NB4 (cell line): ENCODE results near the gene MED7.

Experiments used
- MYC ChIP-seq: IDR thresholded peaks from 2 replicates; pipeline ENCODE4 v1.6.1; 2011; ENCODE audit warnings: low read depth, low read length
- POLR2A ChIP-seq: IDR thresholded peaks from 2 replicates; pipeline ENCODE4 v1.6.1; 2011; ENCODE audit warnings: mild to moderate bottlenecking; ENCODE audit not compliant: insufficient read length; ENCODE audit errors: extremely low read depth
- TF ChIP-seq, protein P1 (sequence below): IDR thresholded peaks from one replicate; pipeline ENCODE4 v1.5.1; 2012; ENCODE audit warnings: low read depth, low read length

DNA sequence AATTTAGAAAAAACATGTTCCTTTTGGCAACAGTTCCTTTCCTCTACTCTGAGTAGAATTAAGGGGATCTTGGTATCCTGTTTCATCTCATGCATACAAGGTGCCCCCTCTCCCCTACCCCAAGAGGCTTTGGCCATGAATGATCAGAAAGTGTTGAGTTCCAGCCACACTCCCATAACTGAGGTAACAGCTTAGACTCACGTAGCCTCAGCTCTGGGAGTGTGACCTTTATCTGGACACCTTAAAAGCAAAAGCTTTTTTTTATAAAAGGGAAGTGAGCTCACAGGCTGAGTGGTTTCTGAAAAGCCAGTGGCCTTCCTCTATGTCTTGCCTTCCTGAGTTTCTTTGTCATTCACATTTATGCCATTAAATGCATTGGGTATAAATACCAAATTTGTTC is 32.9 kb downstream of the MED7 start:
- TF ChIP-seq POLR2A (no peak), MYC (no peak)
- TF ChIP-seq, protein P1, sequence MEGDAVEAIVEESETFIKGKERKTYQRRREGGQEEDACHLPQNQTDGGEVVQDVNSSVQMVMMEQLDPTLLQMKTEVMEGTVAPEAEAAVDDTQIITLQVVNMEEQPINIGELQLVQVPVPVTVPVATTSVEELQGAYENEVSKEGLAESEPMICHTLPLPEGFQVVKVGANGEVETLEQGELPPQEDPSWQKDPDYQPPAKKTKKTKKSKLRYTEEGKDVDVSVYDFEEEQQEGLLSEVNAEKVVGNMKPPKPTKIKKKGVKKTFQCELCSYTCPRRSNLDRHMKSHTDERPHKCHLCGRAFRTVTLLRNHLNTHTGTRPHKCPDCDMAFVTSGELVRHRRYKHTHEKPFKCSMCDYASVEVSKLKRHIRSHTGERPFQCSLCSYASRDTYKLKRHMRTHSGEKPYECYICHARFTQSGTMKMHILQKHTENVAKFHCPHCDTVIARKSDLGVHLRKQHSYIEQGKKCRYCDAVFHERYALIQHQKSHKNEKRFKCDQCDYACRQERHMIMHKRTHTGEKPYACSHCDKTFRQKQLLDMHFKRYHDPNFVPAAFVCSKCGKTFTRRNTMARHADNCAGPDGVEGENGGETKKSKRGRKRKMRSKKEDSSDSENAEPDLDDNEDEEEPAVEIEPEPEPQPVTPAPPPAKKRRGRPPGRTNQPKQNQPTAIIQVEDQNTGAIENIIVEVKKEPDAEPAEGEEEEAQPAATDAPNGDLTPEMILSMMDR: no peak
